Thyroid gland (tissue), 4 donors: Measurements from ENCODE around the gene OPN1SW.

ENCODE experiments used
- CTCF ChIP-seq, 6 experiments: fragments of 200-600 bp in 3 of 6; fragments of 450-650 bp in 3 of 6; sonication (generic) in 3 of 6; IDR thresholded peaks; one replicate each; pipeline ENCODE4 v1.5.1; 2016 to 2019; ENCODE audit warnings: antibody characterized with exemption in 6 of 6, mild to moderate bottlenecking in 2 of 6, inconsistent platforms in 1 of 6, moderate library complexity in 1 of 6
- POLR2A ChIP-seq, 2 donors: fragments of 450-650 bp; IDR thresholded peaks; one replicate each; pipeline ENCODE4 v1.6.1; 2017; ENCODE audit warnings: antibody characterized with exemption in 2 of 2, mild to moderate bottlenecking in 2 of 2, moderate library complexity in 1 of 2

- no peak for TF ChIP-seq CTCF (IDR thresholded peaks at IDR 0.05)
- TF ChIP-seq POLR2A (IDR thresholded peaks at IDR 0.05), result no peak
Observed at GRCh38 chr7:128755819-128756476, 19.6 kb downstream of the OPN1SW start.
